Peyer's patch (tissue), 4 donors: ENCODE measurements around the gene KLC1.

ENCODE experiments used
- CTCF ChIP-seq, 6 experiments: fragments of 450-650 bp in 4 of 6; fragments of 200-600 bp in 2 of 6; sonication (generic) in 1 of 6; IDR thresholded peaks; one replicate each; pipeline ENCODE4 v1.5.1; 2017 to 2019; ENCODE audit warnings: antibody characterized with exemption in 6 of 6, mild to moderate bottlenecking in 3 of 6, moderate library complexity in 1 of 6
- POLR2A ChIP-seq, 2 donors: fragments of 450-650 bp; IDR thresholded peaks; one replicate each; pipeline ENCODE4 v1.5.1; 2017; ENCODE audit warnings: antibody characterized with exemption in 2 of 2, mild to moderate bottlenecking in 2 of 2, moderate library complexity in 2 of 2

GRCh38 chr14:103627073-103628025 lies 1.7 kb upstream of the KLC1 start:
- TF ChIP-seq POLR2A (IDR thresholded peaks at IDR 0.05) (no peak), CTCF (IDR thresholded peaks at IDR 0.05) (no peak)
